Esophagus mucosa (tissue), 1 donor: Measurements from ENCODE around the gene ZNF555. TPM values are rescaled to one million over a fixed set of nuclear protein-coding genes. Genes with fewer than 3 reads are reported as not detected.
"Not testable (repeated sequence)": the region's sequence is repeated elsewhere in the genome, so short reads cannot be mapped to it uniquely, and the experiment has no call there.

Experiments
- ATAC-seq: fragments of 200-7000 bp; cut with Tn5 transposase; one replicate; pipeline ENCODE4 v1.9.1; 2020
- total RNA-seq: library from RNA; stranded (reverse); gene quantifications from one replicate; pipeline ENCODE4 v1.2.4, GENCODE V29; 2023
- donor health status: DM: yes; HTN: yes; CAD: no.

The ZNF555 gene
- total RNA-seq, 1 donor from 2014 or later = 1.7 TPM

DNA sequence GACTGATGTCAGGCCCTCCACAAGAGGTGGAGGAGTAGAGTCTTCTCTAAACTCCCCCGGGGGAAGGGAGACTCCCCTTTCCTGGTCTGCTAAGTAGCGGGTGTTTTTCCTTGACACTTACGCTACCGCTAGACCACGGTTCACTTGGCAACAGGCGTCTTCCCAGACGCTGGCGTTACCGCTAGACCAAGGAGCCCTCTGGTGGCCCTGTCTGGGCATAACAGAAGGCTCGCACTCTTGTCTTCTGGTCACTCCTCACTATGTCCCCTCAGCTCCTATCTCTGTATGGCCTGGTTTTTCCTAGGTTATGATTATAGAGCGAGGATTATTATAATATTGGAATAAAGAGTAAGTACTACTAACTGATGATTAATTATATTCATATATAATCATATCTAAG is 30.9 kb downstream of the ZNF555 start:
- not testable (repeated sequence) for ATAC-seq

DNA sequence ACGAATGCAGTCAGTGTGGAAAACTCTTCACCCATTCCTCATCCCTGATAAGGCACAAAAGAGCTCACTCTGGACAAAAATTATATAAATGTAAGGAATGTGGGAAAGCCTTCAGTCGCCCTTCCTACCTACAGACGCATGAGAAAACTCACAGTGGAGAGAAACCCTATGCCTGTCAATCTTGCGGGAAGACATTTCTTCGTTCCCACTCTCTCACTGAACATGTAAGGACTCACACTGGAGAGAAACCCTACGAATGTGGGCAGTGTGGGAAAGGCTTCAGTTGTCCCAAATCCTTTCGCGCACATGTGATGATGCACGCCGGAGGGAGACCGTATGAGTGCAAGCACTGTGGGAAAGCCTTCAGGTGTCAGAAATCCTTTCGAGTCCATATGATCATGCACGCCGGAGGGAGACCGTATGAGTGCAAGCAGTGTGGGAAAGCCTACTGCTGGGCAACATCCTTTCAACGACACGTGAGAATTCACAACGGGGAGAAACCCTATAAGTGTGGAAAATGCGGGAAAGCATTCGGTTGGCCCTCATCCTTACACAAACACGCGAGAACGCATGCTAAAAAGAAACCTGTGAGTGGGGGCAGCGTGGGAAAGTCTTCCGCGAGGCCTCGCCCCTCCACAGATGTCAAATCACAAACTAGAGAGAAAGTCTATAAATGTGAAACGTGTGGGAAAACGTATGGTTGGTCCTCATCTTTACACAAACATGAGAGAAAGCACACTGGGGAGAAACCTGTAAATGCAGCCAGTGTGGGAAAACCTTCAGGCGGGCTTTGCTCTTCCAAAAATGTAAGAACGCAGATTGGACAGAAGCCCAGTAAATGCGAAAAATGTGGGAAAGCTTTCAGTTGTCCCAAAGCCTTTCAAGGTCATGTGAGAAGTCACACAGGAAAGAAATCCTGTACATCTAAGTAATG is 36.4 kb downstream of the ZNF555 start:
- no peak for ATAC-seq

DNA sequence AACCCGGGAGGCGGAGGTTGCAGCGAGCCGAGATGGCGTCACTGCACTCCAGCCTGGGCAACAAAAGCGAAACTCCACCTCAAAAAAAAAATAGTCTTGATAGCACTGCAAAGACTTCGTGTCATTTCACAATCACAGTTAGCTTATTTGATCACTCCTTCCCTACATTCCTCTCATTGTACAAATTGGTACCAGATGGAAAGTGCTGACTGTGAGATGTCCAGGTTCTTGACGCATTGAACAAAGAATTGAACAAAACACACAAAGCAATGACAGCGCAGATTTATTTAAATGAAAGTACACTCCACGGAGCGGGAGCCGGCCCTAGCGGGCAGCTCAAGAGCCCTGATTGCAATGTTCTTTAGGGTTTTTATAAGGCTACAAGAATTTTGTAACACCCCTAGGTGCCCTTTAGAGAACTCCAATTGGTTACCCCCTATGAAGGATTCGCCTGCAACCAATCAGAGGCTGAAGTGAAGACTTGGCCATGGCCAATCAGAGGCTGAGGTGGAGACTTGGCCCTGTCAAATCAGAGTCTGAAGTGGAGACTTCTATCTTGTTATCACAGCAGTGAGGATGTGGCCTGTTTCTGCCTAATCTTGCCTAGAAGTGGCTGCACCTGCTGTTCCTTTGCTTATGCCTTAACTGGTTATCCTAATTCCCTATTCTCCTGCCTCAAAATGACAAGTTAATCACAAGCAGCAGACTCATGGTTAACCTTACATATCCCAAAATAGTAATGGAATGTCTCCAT is 42.6 kb downstream of the ZNF555 start:
- no peak for ATAC-seq

DNA sequence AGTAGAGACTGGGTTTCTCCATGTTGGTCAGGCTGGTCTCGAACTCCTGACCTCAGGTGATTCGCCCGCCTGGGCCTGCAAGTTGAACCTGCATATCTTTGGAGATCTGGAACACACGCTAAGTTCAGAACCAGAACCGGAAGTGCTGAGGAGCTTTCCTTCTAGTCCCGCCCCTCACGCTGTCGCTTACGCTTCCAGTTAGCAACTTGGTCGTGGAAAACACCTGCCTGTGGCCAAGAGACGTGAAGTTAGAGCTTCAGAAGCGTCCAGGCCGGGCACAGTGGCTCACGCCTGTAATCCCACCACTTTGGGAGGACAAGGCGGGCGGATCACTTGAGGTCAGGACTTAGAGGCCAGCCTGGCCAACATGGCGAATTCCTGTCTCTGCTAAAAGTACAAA is 44.5 kb downstream of the ZNF555 start:
- no peak for ATAC-seq

DNA sequence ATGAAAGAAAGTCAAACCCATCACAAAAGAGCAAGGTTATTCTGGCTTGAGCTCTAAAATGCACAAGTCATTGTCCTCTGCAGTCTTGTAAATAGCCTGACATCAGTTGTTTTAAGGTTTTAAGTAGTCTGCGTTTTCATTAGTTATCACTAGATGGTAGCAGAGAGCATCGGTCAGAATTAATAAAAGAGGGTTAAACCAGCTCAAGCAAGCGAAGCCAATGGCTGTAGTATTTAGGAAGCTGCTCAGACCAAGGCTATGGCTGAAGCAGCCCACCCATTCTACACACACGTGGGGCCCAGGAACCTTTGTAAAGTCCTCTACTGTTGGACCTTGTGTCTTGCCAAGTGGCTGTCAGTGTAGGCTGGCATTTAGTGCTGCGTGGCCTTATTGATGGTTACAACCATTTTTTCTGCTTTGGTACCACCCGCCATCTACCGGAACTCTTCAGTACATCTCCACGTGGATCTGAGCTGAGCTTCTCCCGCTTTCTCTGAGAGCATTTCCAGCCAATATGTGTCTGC is 46.2 kb downstream of the ZNF555 start:
- ATAC-seq = peak; percentile 65

DNA sequence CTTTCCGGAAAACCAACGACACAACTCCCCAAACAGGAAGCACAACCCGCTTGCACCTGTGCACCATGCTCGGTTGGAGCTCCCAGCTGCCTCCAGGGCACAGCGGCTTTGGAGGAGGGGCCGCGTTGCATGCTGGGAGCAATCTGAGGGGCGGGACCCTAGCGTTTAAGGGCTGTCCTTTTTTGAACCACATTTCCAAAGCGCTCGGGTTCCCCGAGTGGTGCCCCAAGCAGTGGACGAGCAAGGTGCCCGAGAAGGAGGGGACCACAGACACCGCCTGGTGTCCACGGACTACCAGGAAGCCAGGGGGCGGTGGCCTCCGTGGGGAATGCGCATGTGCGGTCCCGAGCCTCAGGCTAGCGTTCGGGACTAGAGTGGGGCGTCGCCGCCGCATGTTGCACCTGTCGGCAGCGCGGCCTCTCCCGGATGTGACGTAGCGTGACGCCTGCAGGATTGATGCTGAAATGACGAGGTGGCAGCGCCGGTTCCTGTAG is 47.5 kb downstream of the ZNF555 start:
- peak; percentile 39 for ATAC-seq

DNA sequence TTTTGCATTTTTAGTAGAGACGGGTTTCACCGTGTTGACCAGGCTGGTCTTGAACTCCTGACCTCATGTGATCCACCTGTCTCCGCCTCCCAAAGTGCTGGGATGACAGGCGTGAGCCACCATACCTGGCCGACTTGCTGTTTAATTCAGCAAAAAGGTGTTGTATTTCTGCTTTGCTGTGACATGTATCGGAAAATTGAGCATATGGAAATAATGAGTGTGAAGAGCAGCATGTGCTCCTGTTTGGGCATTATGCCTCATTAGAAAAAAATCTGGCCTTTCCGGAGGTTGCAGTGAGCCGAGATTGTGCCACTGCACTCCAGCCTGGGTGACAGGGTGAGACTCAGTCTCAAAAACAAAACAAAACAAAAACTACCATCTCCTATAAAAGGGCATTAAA is 49.3 kb downstream of the ZNF555 start:
- ATAC-seq = not testable (repeated sequence)

DNA sequence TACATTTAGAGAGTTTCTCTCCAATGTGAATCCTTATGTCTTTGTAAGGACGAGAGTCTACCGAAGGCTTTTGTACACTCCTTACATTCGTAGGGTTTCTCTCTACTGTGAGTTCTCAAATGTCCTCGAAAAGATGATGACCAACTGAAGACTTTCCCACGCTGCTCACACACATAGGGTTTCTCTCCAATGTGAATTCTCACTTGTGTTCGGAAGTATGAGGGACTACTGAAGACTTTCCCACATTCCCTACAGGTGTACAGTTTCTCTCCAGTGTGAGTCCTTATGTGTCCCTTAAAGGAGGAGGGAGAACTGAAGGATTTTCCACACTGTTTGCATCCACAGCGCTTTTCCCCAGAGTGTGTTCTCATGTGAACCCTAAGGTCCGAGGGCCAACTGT is 55.4 kb downstream of the ZNF555 start:
- no peak for ATAC-seq

DNA sequence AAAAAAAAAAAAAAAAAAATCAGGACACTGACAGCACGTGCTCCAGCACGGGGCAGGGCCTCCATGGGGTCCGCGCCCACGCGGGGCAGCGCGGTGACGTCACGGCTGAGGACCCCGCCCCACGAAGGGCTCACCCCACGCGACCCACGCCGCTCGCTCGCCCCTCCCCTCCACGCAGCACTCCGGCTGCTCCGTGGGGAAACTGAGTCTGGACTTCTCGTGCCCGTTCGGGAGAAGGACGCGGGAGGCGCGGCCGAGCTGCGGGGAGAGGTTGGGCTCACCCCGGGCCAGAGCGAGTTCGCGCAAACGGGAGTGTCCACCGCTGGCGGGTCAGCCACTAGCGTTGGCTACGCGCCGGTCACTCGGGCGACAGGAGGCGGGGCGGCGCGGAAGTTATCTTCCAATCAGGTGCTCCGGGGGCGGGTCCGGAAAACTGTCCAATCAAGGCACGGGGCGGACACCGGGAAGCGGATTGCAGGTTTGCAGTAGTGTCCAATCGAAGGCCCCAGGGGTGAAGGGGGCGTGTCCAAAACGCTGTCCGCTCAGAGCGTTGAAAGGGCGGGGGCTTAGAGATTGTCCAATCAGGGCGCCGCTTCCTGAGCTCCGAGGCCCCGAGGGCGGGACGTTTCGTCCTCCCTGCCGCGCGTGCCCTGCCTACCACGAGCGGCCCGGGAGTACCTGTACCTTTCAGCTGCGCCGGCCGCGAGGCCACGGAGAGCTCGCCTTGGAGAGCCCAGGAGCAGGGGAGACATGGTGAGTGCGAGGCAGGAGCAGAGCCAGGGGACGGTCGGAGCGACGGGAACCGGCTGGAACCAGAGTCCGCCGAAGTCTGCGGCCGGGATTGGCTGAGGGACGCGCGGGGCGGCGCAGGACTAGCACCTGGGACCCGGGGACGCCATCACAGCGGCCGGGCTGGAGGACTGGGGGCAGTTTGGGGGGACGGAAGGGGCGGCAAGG is 59.3 kb downstream of the ZNF555 start, which contains the start of gene ZNF57:
Gene ZNF57 (plus strand): TSS at position 633 of the 957 bp plus-strand sequence. CDS start 118 bp downstream, at position 751.
- peak; percentile 96 for ATAC-seq

DNA sequence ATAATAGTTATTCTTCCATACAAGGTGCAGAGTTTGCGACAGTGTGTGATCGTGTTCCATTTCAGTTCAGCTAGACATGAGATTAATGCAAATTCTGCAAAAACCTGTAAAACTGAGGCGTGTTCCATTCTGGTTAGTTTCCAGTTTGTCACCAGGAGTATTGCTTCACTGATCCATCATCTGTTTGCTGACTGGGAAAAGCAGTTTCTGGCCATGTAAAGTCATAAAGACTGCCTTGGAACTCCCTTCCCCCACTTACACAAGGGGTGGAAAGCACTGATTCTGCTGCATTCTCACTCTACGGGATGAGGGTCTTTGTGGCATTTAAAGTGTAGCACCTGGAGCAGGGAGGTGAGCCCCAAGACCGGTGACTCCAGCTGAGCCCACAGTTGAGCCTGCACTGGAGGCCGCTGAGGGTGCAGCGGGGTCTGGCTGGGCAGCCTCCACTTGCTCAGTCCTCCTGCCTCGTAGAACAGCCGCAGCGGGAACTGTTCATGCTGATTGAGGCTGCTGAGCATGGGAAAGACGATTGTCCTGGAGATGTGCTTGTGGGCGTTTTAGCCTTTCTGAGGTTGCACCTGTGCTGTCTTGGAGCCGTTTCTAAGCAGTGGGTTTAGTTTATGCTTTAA is 61.4 kb downstream of the ZNF555 start:
- peak; percentile 22 for ATAC-seq

DNA sequence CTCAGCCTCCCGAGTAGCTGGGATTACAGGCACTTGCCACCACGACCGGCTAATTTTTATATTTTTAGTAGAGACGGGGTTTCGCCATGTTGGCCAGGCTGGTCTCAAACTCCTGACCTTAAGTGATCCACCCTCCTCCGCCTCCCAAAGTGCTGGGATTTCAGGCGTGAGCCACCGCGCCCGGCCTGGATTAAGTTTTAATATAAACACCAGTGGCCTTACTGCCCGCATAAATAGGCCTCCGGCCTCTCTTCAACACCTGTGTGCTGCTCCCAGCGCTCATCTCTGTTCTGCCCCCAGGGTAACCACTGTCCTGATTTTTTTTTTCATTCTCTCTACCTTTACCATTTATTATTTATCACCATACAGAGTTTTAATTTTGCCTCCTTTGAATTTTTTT is 62.1 kb downstream of the ZNF555 start:
- ATAC-seq = not testable (repeated sequence)

DNA sequence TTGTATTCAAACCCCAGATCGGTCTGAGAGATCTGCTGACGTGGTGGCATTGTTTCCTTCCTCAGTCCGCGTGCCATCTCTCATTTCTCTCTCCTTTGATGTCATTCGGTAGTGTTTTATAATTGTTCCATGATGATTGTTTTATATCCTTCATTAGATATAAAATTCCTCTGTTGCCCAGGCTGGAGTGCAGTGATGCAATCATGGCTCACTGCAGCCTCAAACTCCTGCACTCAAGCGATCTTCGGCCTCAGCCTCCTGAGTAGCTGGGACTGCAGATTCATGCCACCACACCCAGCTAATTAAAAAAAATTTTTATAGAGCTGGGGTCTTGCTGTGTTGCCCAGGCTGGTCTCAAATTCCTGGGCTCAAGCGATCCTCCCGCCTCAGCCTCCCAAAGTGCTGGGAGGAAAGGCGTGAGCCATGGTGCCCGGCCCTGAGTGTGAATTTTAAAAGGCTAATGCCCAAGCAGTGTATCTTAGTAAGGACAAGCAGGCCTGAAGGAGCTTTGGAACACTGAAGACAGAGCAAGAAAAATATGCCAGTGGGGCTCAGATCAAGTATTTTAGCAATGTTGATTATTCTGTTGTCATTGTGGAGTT is 64.7 kb downstream of the ZNF555 start:
- no peak for ATAC-seq

DNA sequence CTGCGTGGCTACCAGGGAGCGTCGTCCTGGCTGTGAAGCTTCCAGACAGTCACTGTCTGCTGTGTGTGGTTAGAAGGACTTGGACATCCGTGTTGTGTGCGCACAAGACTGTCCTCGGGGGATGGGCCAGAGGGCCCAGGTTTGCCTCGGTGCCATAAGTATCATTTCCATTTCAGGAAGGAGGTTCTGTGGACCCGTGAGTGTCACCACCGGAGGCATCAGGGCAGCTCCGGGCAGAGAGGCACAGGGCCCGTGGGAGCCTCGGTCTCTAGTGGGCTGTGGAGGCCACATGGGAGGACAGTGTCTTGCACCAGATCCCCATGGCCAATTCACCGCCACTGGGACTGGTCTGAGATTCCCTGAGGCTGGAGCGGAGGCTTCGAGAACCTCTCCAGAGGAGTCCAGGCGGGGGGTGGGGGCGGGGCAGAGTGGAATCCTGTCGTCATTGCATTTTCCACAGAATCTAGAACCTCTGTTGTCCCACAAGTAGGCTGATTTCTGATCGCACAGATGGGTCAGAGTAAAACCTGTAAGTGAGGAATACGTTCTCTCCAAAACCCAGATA is 65.4 kb downstream of the ZNF555 start:
- ATAC-seq = no peak

Other genes with a start within 250 kb of the ZNF555 start
- gene GNG7, start 138.8 kb upstream of the ZNF555 start, total RNA-seq = 0.68 TPM
- gene DIRAS1, start 120.1 kb upstream of the ZNF555 start, total RNA-seq = 1.00 TPM
- gene SLC39A3, start 101.5 kb upstream of the ZNF555 start, total RNA-seq = 21.0 TPM
- gene SGTA, start 58.2 kb upstream of the ZNF555 start, total RNA-seq = 32.4 TPM
- 50.3 TPM for gene THOP1, start 56.0 kb upstream of the ZNF555 start, total RNA-seq
- gene ZNF554, start 21.6 kb upstream of the ZNF555 start, total RNA-seq = 2.7 TPM
- gene ZNF556, start 25.9 kb downstream of the ZNF555 start, total RNA-seq = 0.60 TPM
- 4.7 TPM for gene ZNF57, start 59.5 kb downstream of the ZNF555 start, total RNA-seq
- 2.4 TPM for gene ZNF77, start 103.5 kb downstream of the ZNF555 start, total RNA-seq
- gene TLE6, start 136.1 kb downstream of the ZNF555 start, total RNA-seq = 0.40 TPM
- 6.3 TPM for gene TLE2, start 187.8 kb downstream of the ZNF555 start, total RNA-seq
- 238 TPM for gene TLE5, start 221.0 kb downstream of the ZNF555 start, total RNA-seq